Endometrium (tissue), 2 donors: ENCODE data around the gene KIAA1210.
"Not testable (repeated sequence)": the region's sequence is repeated elsewhere in the genome, so short reads cannot be mapped to it uniquely, and the experiment has no call there.

Experiments
- FAIRE-seq: peaks from 2 replicates; lab custom pipeline; 2012; peaks lifted over from hg19 to GRCh38; lab: Jason Lieb, UNC
- donor health status: control.
- donor health status: control.

Gene KIAA1210

DNA sequence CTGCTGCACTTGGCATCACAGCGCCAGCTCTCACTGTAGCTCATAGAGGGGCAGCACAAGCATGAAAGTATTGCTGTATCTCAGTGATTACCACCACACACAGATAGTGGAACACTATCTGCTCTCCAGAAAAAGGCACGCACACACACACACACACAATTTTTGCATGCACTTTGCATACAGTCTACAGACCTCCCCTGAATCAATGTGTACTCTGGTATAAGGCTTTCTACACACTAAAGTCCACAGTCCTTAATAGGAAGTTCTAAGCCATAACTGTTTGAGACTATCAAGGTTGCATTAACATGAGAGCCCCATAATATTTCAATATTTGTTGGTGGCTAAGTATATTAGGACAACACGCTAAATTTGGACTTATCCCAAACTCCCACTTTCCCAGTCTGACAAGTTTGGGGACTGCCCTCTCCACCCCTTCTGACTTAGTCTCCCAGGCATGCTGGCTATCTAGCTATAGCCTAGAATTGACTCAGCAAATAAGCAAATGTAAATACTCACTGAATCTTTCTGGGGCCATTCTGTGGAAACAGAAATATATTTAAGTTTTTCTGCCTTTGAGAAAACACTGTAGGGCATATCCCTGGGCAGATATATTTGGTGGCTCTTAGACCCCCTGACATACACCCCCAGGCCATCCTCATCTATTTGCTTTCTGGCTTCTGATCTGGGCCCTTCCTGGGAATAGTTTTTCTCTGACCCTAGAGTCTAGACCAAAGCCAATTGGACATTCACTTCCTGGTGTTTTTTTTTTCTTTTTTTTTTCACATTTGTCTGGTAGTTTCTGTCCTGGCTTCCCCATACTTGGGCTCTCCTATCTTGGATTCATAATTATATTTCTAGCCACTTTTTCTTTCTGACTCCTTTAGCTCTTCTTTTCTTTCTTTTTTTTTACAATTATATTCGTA is 91.2 kb downstream of the KIAA1210 start:
- FAIRE-seq, result no peak

DNA sequence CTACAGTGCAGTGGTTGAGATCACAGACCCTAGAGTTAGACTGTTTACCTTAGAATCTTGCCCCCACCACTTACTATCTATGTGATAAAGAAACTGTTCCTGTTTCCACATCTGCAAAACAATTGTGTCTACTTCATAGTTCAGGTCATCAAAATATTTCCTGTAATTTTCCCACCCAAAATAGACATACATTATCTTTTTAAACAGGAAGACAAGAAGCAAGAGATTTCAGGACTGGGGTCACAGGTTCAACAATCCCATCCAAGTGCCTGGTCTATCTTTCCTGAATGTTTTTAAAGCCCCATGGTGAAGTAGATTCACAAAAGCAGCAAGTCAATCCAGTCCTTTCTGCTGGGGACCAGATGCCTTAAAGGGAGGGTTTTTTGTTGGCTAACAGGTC is 96.6 kb downstream of the KIAA1210 start:
- FAIRE-seq, result no peak

DNA sequence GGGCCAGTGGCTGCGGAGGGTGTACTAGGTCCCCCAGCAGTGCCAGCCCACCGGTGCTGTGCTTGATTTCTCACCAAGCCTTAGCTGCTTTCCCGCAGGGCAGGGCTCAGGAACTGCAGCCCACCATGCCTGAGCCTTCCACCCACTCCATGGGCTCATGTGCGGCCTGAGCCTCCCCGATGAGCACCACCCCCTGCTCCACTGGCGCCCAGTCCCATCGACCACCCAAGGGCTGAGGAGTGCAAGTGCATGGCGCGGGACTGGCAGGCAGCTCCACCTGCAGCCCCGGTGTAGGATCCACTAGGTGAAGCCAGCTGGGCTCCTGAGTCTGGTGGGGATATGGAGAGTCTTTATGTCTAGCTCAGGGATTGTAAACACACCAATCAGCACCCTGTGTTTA is 98.0 kb downstream of the KIAA1210 start:
- FAIRE-seq, result not testable (repeated sequence)

DNA sequence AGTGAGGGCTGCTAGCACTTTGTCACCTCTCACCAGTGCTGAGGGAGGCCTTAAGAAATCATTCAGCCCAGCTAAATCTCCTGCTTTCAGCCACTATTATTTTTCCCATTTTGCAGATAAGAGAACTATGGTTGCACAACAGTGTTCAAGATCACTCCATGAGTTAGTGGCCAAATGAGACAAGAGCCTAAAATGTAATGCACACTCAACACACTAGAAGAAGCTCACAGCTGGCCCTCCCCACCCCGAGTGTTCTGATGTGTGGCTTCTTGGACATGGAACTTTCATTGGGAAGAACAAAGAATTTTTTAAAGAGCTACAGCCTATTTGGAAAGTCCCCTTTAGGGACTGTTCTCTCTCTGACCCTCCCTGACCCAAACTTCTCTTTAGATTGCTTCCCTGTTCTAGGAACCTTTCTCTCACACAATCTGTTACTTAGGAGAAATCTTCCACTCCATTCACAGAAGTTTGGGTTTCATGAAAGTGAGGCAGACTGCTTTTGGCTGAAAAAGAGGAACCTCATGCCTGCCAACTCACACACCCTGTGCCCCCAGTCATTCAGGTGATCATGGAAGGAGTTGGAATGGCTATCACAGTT is 98.8 kb downstream of the KIAA1210 start:
- no peak for FAIRE-seq
